Immature natural killer cell (primary cell): ENCODE measurements around the gene RHBDD1. TPM values are rescaled to one million over a fixed set of nuclear protein-coding genes. Genes with fewer than 3 reads are reported as not detected.

ENCODE experiments used
- DNase-seq, 3 donors: peaks; one replicate each; pipeline ENCODE4 v3.0.0; 2022; ENCODE audit warnings: mixed read lengths in 1 of 3
- H3K27ac Mint-ChIP-seq, 6 donors: one replicate each; pipeline ENCODE4 v1.8.0; 2020; ENCODE audit warnings: mixed read lengths in 6 of 6, mild to moderate bottlenecking in 5 of 6, inconsistent platforms in 4 of 6, moderate library complexity in 3 of 6
- H3K27me3 Mint-ChIP-seq, 3 donors: one replicate each; pipeline ENCODE4 v1.8.0; 2020 to 2021; ENCODE audit warnings: low read depth in 3 of 3, mild to moderate bottlenecking in 3 of 3, mixed read lengths in 3 of 3, moderate library complexity in 3 of 3, inconsistent platforms in 1 of 3
- H3K36me3 Mint-ChIP-seq, 3 donors: one replicate each; pipeline ENCODE4 v1.8.0; 2020; ENCODE audit warnings: mixed read lengths in 3 of 3, inconsistent platforms in 2 of 3, mild to moderate bottlenecking in 2 of 3
- H3K4me1 Mint-ChIP-seq, 2 donors: one replicate each; pipeline ENCODE4 v1.8.0; 2020; ENCODE audit warnings: inconsistent platforms in 2 of 2, mild to moderate bottlenecking in 2 of 2, mixed read lengths in 2 of 2, moderate library complexity in 1 of 2
- H3K4me3 Mint-ChIP-seq, 5 donors: one replicate each; pipeline ENCODE4 v1.8.0; 2020; ENCODE audit warnings: mild to moderate bottlenecking in 5 of 5, mixed read lengths in 5 of 5, inconsistent platforms in 3 of 5, moderate library complexity in 3 of 5
- H3K9me3 Mint-ChIP-seq, 6 donors: one replicate each; pipeline ENCODE4 v1.8.0; 2020; ENCODE audit warnings: mild to moderate bottlenecking in 6 of 6, mixed read lengths in 6 of 6, inconsistent platforms in 4 of 6, moderate library complexity in 3 of 6
- polyA plus RNA-seq, 3 donors: library from polyadenylated mRNA; unstranded; fragments of 300-500 nt; fragmentation: Illumina TruSeq; gene quantifications; one replicate each; pipeline ENCODE4 v1.2.3, GENCODE V29; 2021

RHBDD1 gene
- polyA plus RNA-seq, 3 donors from 2014 or later: 10.3 to 19.0 (median 11.2) TPM

- Mint-ChIP-seq H3K27me3 (no peaks in the 10 kb centered on the region), H3K4me1 (peaks cover 10 to 15% of the 10 kb centered on the region in 2 donors), H3K4me3 (no peak overlapping the region), H3K9me3 (no peaks in the 10 kb centered on the region), H3K27ac (peak overlapping the region in 3 of 6 donors; percentile 4 to 26 (median 25)), H3K36me3 (peaks cover 23 to 38% (median 27%) of the 10 kb centered on the region in 3 donors)
- DNase-seq: no peak
Observed at GRCh38 chr2:226873051-226873620, 37.3 kb downstream of the RHBDD1 start.

GRCh38 chr2:226873826-226874225 is 38.0 kb downstream of the RHBDD1 start:
- no peaks in the 10 kb centered on the region for H3K9me3 Mint-ChIP-seq
- no peak for DNase-seq
- H3K27ac Mint-ChIP-seq: peak overlapping the region in 2 of 6 donors; percentile 25 to 26
- no peaks in the 10 kb centered on the region for H3K27me3 Mint-ChIP-seq
- peaks cover 17 to 37% (median 26%) of the 10 kb centered on the region in 3 donors for H3K36me3 Mint-ChIP-seq
- H3K4me3 Mint-ChIP-seq: no peak overlapping the region
- H3K4me1 Mint-ChIP-seq: peaks cover 10 to 15% of the 10 kb centered on the region in 2 donors

- Mint-ChIP-seq H3K4me1 (peaks cover 10 to 15% of the 10 kb centered on the region in 2 donors), H3K4me3 (no peak overlapping the region), H3K9me3 (no peaks in the 10 kb centered on the region), H3K27me3 (no peaks in the 10 kb centered on the region), H3K27ac (no peak overlapping the region), H3K36me3 (peaks cover 15 to 33% (median 25%) of the 10 kb centered on the region in 3 donors)
- no peak for DNase-seq
Observed at GRCh38 chr2:226874749-226875148, 38.9 kb downstream of the RHBDD1 start.

GRCh38 chr2:226875438-226876225 is 39.8 kb downstream of the RHBDD1 start:
- Mint-ChIP-seq H3K27me3 (no peaks in the 10 kb centered on the region), H3K4me3 (no peak overlapping the region), H3K4me1 (peaks cover 10 to 16% of the 10 kb centered on the region in 2 donors), H3K36me3 (peaks cover 10 to 36% (median 29%) of the 10 kb centered on the region in 3 donors), H3K27ac (no peak overlapping the region), H3K9me3 (peaks cover 0 to 1% (median 0%) of the 10 kb centered on the region in 6 donors)
- no peak for DNase-seq

GRCh38 chr2:226877491-226877890 is 41.6 kb downstream of the RHBDD1 start:
- Mint-ChIP-seq H3K27ac (no peak overlapping the region), H3K4me1 (peaks cover 13 to 21% of the 10 kb centered on the region in 2 donors), H3K9me3 (peaks cover 0 to 2% (median under 1%) of the 10 kb centered on the region in 6 donors), H3K36me3 (peaks cover 11 to 46% (median 43%) of the 10 kb centered on the region in 3 donors), H3K4me3 (no peak overlapping the region), H3K27me3 (peaks cover 0 to 2% (median 0%) of the 10 kb centered on the region in 3 donors)
- no peak for DNase-seq

- H3K27me3 Mint-ChIP-seq: peaks cover 0 to 2% (median 0%) of the 10 kb centered on the region in 3 donors
Observed at GRCh38 chr2:226881287-226881686, 45.4 kb downstream of the RHBDD1 start.

GRCh38 chr2:226882606-226883005 is 46.8 kb downstream of the RHBDD1 start:
- no peak overlapping the region for H3K27ac Mint-ChIP-seq
- H3K4me3 Mint-ChIP-seq: no peak overlapping the region
- peaks cover 3 to 9% of the 10 kb centered on the region in 2 donors for H3K4me1 Mint-ChIP-seq
- DNase-seq: no peak
- H3K9me3 Mint-ChIP-seq: peaks cover 0 to 4% (median 1%) of the 10 kb centered on the region in 6 donors
- H3K36me3 Mint-ChIP-seq: peaks cover 14 to 43% (median 43%) of the 10 kb centered on the region in 3 donors
- H3K27me3 Mint-ChIP-seq: peaks cover 0 to 2% (median 0%) of the 10 kb centered on the region in 3 donors

More at GRCh38 chr2:226881287-226881686, 45.4 kb downstream of the RHBDD1 start:
- H3K4me3 Mint-ChIP-seq: no peak overlapping the region
- peaks cover 14 to 44% (median 39%) of the 10 kb centered on the region in 3 donors for H3K36me3 Mint-ChIP-seq
- H3K27ac Mint-ChIP-seq: no peak overlapping the region
- no peak for DNase-seq
- peaks cover 3 to 9% of the 10 kb centered on the region in 2 donors for H3K4me1 Mint-ChIP-seq
- peaks cover 0 to 4% (median 1%) of the 10 kb centered on the region in 6 donors for H3K9me3 Mint-ChIP-seq

GRCh38 chr2:226883296-226883795 is 47.5 kb downstream of the RHBDD1 start:
- peaks cover 14 to 43% (median 38%) of the 10 kb centered on the region in 3 donors for H3K36me3 Mint-ChIP-seq
- no peak overlapping the region for H3K27ac Mint-ChIP-seq
- H3K9me3 Mint-ChIP-seq: peaks cover 0 to 4% (median 1%) of the 10 kb centered on the region in 6 donors
- H3K4me3 Mint-ChIP-seq: no peak overlapping the region
- no peak for DNase-seq
- H3K27me3 Mint-ChIP-seq: peaks cover 0 to 2% (median 0%) of the 10 kb centered on the region in 3 donors
- H3K4me1 Mint-ChIP-seq: peaks cover 3 to 9% of the 10 kb centered on the region in 2 donors

GRCh38 chr2:226884166-226884565 is 48.3 kb downstream of the RHBDD1 start:
- H3K36me3 Mint-ChIP-seq: peaks cover 14 to 39% (median 37%) of the 10 kb centered on the region in 3 donors
- H3K27ac Mint-ChIP-seq: no peak overlapping the region
- H3K27me3 Mint-ChIP-seq: peaks cover 0 to 2% (median 0%) of the 10 kb centered on the region in 3 donors
- peaks cover 0 to 4% (median 1%) of the 10 kb centered on the region in 6 donors for H3K9me3 Mint-ChIP-seq
- peaks cover 3 to 9% of the 10 kb centered on the region in 2 donors for H3K4me1 Mint-ChIP-seq
- no peak for DNase-seq
- H3K4me3 Mint-ChIP-seq: no peak overlapping the region

- H3K27me3 Mint-ChIP-seq: peaks cover 0 to 2% (median 0%) of the 10 kb centered on the region in 3 donors
- DNase-seq: no peak
- H3K9me3 Mint-ChIP-seq: peaks cover 0 to 4% (median 1%) of the 10 kb centered on the region in 6 donors
- peaks cover 11 to 31% (median 28%) of the 10 kb centered on the region in 3 donors for H3K36me3 Mint-ChIP-seq
- peaks cover under 1 to 5% of the 10 kb centered on the region in 2 donors for H3K4me1 Mint-ChIP-seq
- no peak overlapping the region for H3K27ac Mint-ChIP-seq
- no peak overlapping the region for H3K4me3 Mint-ChIP-seq
Observed at GRCh38 chr2:226885769-226886435, 50.0 kb downstream of the RHBDD1 start.

GRCh38 chr2:226887940-226888339 is 52.1 kb downstream of the RHBDD1 start:
- no peaks in the 10 kb centered on the region for H3K27me3 Mint-ChIP-seq
- H3K9me3 Mint-ChIP-seq: no peaks in the 10 kb centered on the region
- DNase-seq: no peak
- peaks cover 3 to 22% (median 16%) of the 10 kb centered on the region in 3 donors for H3K36me3 Mint-ChIP-seq
- H3K27ac Mint-ChIP-seq: no peak overlapping the region
- H3K4me3 Mint-ChIP-seq: no peak overlapping the region
- H3K4me1 Mint-ChIP-seq: no peaks in the 10 kb centered on the region

GRCh38 chr2:226888378-226888965 is 52.6 kb downstream of the RHBDD1 start:
- H3K36me3 Mint-ChIP-seq: peaks cover 0 to 22% (median 15%) of the 10 kb centered on the region in 3 donors

GRCh38 chr2:226888971-226889370 is 53.1 kb downstream of the RHBDD1 start:
- no peak overlapping the region for H3K4me3 Mint-ChIP-seq
- peaks cover 0 to 21% (median 14%) of the 10 kb centered on the region in 3 donors for H3K36me3 Mint-ChIP-seq
- no peak for DNase-seq
- no peaks in the 10 kb centered on the region for H3K9me3 Mint-ChIP-seq
- H3K27ac Mint-ChIP-seq: no peak overlapping the region
- H3K27me3 Mint-ChIP-seq: no peaks in the 10 kb centered on the region
- H3K4me1 Mint-ChIP-seq: no peaks in the 10 kb centered on the region

More at GRCh38 chr2:226888378-226888965, 52.6 kb downstream of the RHBDD1 start:
- Mint-ChIP-seq H3K9me3 (no peaks in the 10 kb centered on the region), H3K4me1 (no peaks in the 10 kb centered on the region), H3K4me3 (no peak overlapping the region), H3K27me3 (no peaks in the 10 kb centered on the region), H3K27ac (no peak overlapping the region)
- DNase-seq: no peak
